Kidney (tissue), 22 donors: ENCODE data around the gene NFATC2. TPM values are rescaled to one million over a fixed set of nuclear protein-coding genes. Genes with fewer than 3 reads are reported as not detected.

ENCODE experiments used
- DNase-seq, 5 donors: peaks; one replicate each; pipeline ENCODE4 v3.0.0-alpha.2; 2013 to 2020
- FAIRE-seq: peaks from 2 replicates; lab custom pipeline; 2012; peaks lifted over from hg19 to GRCh38; lab: Jason Lieb, UNC
- H3K27ac ChIP-seq, 2 donors: one replicate each; pipeline ENCODE4 v1.7.0; 2013; ENCODE audit warnings: low read depth in 2 of 2, low read length in 2 of 2, inconsistent platforms in 1 of 2
- H3K27me3 ChIP-seq: one replicate; pipeline ENCODE4 v1.7.1; 2013; ENCODE audit warnings: low read length, inconsistent platforms; ENCODE audit not compliant: control insufficient read depth, insufficient read depth
- H3K36me3 ChIP-seq, 3 donors: one replicate each; pipeline versions ENCODE4 v1.7.0 to v1.7.1; 2013; ENCODE audit warnings: low read length in 3 of 3, control low read depth in 1 of 3, inconsistent platforms in 1 of 3; ENCODE audit not compliant: insufficient read depth in 3 of 3, control insufficient read depth in 2 of 3
- H3K4me1 ChIP-seq, 3 donors: one replicate each; pipeline versions ENCODE4 v1.7.0 to v1.7.1; 2013; ENCODE audit warnings: low read length in 3 of 3, inconsistent platforms in 1 of 3, low read depth in 1 of 3; ENCODE audit not compliant: control insufficient read depth in 2 of 3, insufficient read depth in 2 of 3
- H3K4me3 ChIP-seq, 3 donors: one replicate each; pipeline versions ENCODE4 v1.7.0 to v1.8.1; 2013; ENCODE audit warnings: low read length in 3 of 3, control low read depth in 1 of 3, inconsistent platforms in 1 of 3
- H3K9ac ChIP-seq, 3 donors: one replicate each; pipeline versions ENCODE4 v1.7.0 to v1.7.1; 2013; ENCODE audit warnings: low read length in 3 of 3, control low read depth in 1 of 3, inconsistent platforms in 1 of 3
- H3K9me3 ChIP-seq, 3 donors: one replicate each; pipeline versions ENCODE4 v1.7.0 to v1.7.1; 2013; ENCODE audit warnings: low read length in 3 of 3, control low read depth in 1 of 3, inconsistent platforms in 1 of 3; ENCODE audit not compliant: control insufficient read depth in 2 of 3, insufficient read depth in 1 of 3
- CTCF ChIP-seq: IDR thresholded peaks from 3 replicates; pipeline ENCODE4 v1.5.1; 2012; ENCODE audit warnings: mild to moderate bottlenecking, moderate library complexity, borderline replicate concordance; ENCODE audit not compliant: insufficient read depth; ENCODE audit errors: extremely low read depth
- intact Hi-C: fragments of 100-400 bp; cut with DNase I; formaldehyde crosslinking; loops from one replicate; pipeline ENCODE4 v1.11.1; 2022
- long read RNA-seq, 10 donors: library from polyadenylated mRNA in 1 of 10; unstranded in 1 of 10; transcript quantifications; one replicate each; pipeline ENCODE4 v2.0.0 and lab custom pipeline, GENCODE V29; 2021 to 2026
- polyA plus RNA-seq: library from polyadenylated mRNA; stranded (reverse); fragments of 350-450 nt; fragmentation: Illumina TruSeq; extraction: RNeasy Lipid Tissue Mini Kit (QIAGEN cat#74804); gene quantifications from one replicate; pipeline ENCODE4 v1.2.3, GENCODE V29; 2014; ENCODE audit warnings: low read depth, low replicate concordance; ENCODE audit not compliant: insufficient read depth
- total RNA-seq: library from RNA; stranded (reverse); fragmentation: NEBNext Ultra II Directional; extraction: Animal tissue kit (Norgen Biotek cat#: 25700); gene quantifications from one replicate; pipeline ENCODE4 v1.2.1, GENCODE V29; 2021
- donor health status: control.
- donor health status: control.
- donor health status: control.
- donor health status: control.
- donor health status: control.
- donor health status: DM: yes; HTN: yes; CAD: no.
- donor health status: Normal renal cell carcinoma (clear cell type).

The NFATC2 gene
- total RNA-seq: 10.5 TPM
- 0.73 TPM for polyA plus RNA-seq
- long read RNA-seq, donor 1: 0 reads
- long read RNA-seq, donor 2: 0 reads
- long read RNA-seq, donor 3: 0 reads
- long read RNA-seq, donor 4: 0 reads
- long read RNA-seq, donor 5: 0 reads
- long read RNA-seq, donor 6: 0 reads
- long read RNA-seq, donor 7, partial matches to known transcripts: 3 of 5 reads
- long read RNA-seq, donor 7, other reads (novel, unspliced or antisense): 2 of 5 reads
- long read RNA-seq, donor 8: 0 reads
- long read RNA-seq, donor 9: 0 reads
- long read RNA-seq, donor 10: 0 reads

- Histone ChIP-seq H3K4me1 (peaks cover 2 to 15% (median 5%) of the 10 kb centered on the region in 3 donors), H3K9ac (peak within 1 kb of the TSS in 2 of 3 donors; percentile 49 to 55), H3K27ac (peak within 1 kb of the TSS; percentile 33 to 52), H3K27me3 (no peaks in the 10 kb centered on the region), H3K9me3 (peaks cover 0 to under 1% (median 0%) of the 10 kb centered on the region in 3 donors), H3K36me3 (no peaks in the 10 kb centered on the region), H3K4me3 (peak within 1 kb of the TSS in 2 of 3 donors; percentile 41 to 45)
- intact Hi-C loops: no loop called here
- no peak for TF ChIP-seq CTCF
- DNase-seq (peak; percentile 46 to 88 (median 62)), FAIRE-seq (no peak)
Observed at GRCh38 chr20:51542571-51543421, at the start of gene NFATC2. NFATC2 (minus strand) TSS chr20:51542719; CDS start chr20:51542499, 220 bp downstream.

GRCh38 chr20:51591871-51592270 is 49.4 kb upstream of the NFATC2 start:
- no peak for TF ChIP-seq CTCF
- Histone ChIP-seq H3K4me1 (peaks cover 0 to 7% (median 0%) of the 10 kb centered on the region in 3 donors), H3K9ac (no peak overlapping the region), H3K4me3 (no peak overlapping the region), H3K36me3 (no peaks in the 10 kb centered on the region), H3K9me3 (no peaks in the 10 kb centered on the region), H3K27me3 (no peaks in the 10 kb centered on the region), H3K27ac (no peak overlapping the region)
- FAIRE-seq (no peak), DNase-seq (no peak)
- intact Hi-C loops: loop anchor here (10.0 kb wide), 1 partner anchor 217 kb away; no protein-coding TSS in a partner anchor

GRCh38 chr20:51588762-51589161 is 46.2 kb upstream of the NFATC2 start:
- H3K36me3 ChIP-seq: no peaks in the 10 kb centered on the region
- H3K9me3 ChIP-seq: no peaks in the 10 kb centered on the region
- no peaks in the 10 kb centered on the region for H3K4me1 ChIP-seq
- no peak for TF ChIP-seq CTCF
- H3K4me3 ChIP-seq: no peak overlapping the region
- H3K27me3 ChIP-seq: no peaks in the 10 kb centered on the region
- DNase-seq (no peak), FAIRE-seq (no peak)
- H3K27ac ChIP-seq: no peak overlapping the region
- intact Hi-C loops: no loop called here
- no peak overlapping the region for H3K9ac ChIP-seq
